Smooth muscle cell (in vitro differentiated cells): ENCODE data around the gene CCDC77. TPM values are rescaled to one million over a fixed set of nuclear protein-coding genes. Genes with fewer than 3 reads are reported as not detected.
A peak's percentile ranks its signal among the peaks of the same experiment; 100 is the strongest.

Source experiments
- DNase-seq: peaks from one replicate; lab custom pipeline; 2025; ENCODE audit not compliant: unreplicated experiment; lab: John Stamatoyannopoulos, UW
- H2AFZ ChIP-seq: fragments of 200-600 bp; sonication (generic); 2 replicates; pipeline ENCODE4 v1.6.0; 2016; ENCODE audit warnings: antibody characterized with exemption, low read depth, mild to moderate bottlenecking
- H3F3A ChIP-seq: fragments of 200-600 bp; sonication (generic); 2 replicates; pipeline ENCODE4 v1.6.0; 2017; ENCODE audit warnings: antibody characterized with exemption, low read depth
- H3K27ac ChIP-seq: fragments of 200-600 bp; sonication (generic); 2 replicates; pipeline ENCODE4 v1.5.1; 2016; ENCODE audit warnings: low read depth, mild to moderate bottlenecking
- H3K27me3 ChIP-seq: fragments of 200-600 bp; sonication (generic); 2 replicates; pipeline ENCODE4 v1.6.1; 2016; ENCODE audit warnings: low read depth, mild to moderate bottlenecking
- H3K36me3 ChIP-seq: fragments of 200-600 bp; sonication (generic); 2 replicates; pipeline ENCODE4 v1.5.1; 2016; ENCODE audit warnings: low read depth
- H3K4me1 ChIP-seq: fragments of 200-600 bp; sonication (generic); 2 replicates; pipeline ENCODE4 v1.5.1; 2016; ENCODE audit warnings: low read depth
- H3K4me2 ChIP-seq: fragments of 200-600 bp; sonication (generic); 2 replicates; pipeline ENCODE4 v1.6.0; 2016; ENCODE audit warnings: mild to moderate bottlenecking
- H3K4me3 ChIP-seq: fragments of 200-600 bp; sonication (generic); 2 replicates; pipeline ENCODE4 v1.5.1; 2016; ENCODE audit warnings: mild to moderate bottlenecking
- H3K79me2 ChIP-seq: fragments of 200-600 bp; sonication (generic); 2 replicates; pipeline ENCODE4 v1.6.0; 2016; ENCODE audit warnings: low read depth, mild to moderate bottlenecking
- H3K9ac ChIP-seq: fragments of 200-600 bp; sonication (generic); 2 replicates; pipeline ENCODE4 v1.6.0; 2016; ENCODE audit warnings: low read depth
- H3K9me3 ChIP-seq: fragments of 200-600 bp; sonication (generic); replicated peaks from 2 replicates; pipeline ENCODE4 v1.5.1; 2016; ENCODE audit warnings: low read depth
- H4K20me1 ChIP-seq: fragments of 200-600 bp; sonication (generic); 2 replicates; pipeline ENCODE4 v1.6.0; 2016; ENCODE audit warnings: low read depth
- CTCF ChIP-seq: fragments of 200-600 bp; sonication (generic); IDR thresholded peaks from 2 replicates; pipeline ENCODE4 v1.5.1; 2017; ENCODE audit warnings: borderline replicate concordance, mild to moderate bottlenecking, antibody characterized with exemption; ENCODE audit not compliant: insufficient read depth, poor library complexity, severe bottlenecking
- WGBS: methylation state at CpG from one replicate; pipeline ENCODE4 v1.1.7; 2016; ENCODE audit warnings: low lambda C conversion rate; 5-methylcytosine and 5-hydroxymethylcytosine counted together
- polyA plus RNA-seq: library from polyadenylated mRNA; unstranded; fragments of >200 nt; fragmentation: Nextera tagmentation; extraction: Ambion mirVana; gene quantifications from 2 replicates; pipeline ENCODE4 v1.2.1, GENCODE V29; 2016
- total RNA-seq: library from RNA; depleted of rRNA; stranded (reverse); fragments of >200 nt; gene quantifications from 2 replicates; pipeline ENCODE4 v1.2.3, GENCODE V29; 2014

Gene CCDC77
- total and polyA plus RNA-seq, 2 experiments from 2014 or later, result 7.8 to 13.9 TPM

DNA sequence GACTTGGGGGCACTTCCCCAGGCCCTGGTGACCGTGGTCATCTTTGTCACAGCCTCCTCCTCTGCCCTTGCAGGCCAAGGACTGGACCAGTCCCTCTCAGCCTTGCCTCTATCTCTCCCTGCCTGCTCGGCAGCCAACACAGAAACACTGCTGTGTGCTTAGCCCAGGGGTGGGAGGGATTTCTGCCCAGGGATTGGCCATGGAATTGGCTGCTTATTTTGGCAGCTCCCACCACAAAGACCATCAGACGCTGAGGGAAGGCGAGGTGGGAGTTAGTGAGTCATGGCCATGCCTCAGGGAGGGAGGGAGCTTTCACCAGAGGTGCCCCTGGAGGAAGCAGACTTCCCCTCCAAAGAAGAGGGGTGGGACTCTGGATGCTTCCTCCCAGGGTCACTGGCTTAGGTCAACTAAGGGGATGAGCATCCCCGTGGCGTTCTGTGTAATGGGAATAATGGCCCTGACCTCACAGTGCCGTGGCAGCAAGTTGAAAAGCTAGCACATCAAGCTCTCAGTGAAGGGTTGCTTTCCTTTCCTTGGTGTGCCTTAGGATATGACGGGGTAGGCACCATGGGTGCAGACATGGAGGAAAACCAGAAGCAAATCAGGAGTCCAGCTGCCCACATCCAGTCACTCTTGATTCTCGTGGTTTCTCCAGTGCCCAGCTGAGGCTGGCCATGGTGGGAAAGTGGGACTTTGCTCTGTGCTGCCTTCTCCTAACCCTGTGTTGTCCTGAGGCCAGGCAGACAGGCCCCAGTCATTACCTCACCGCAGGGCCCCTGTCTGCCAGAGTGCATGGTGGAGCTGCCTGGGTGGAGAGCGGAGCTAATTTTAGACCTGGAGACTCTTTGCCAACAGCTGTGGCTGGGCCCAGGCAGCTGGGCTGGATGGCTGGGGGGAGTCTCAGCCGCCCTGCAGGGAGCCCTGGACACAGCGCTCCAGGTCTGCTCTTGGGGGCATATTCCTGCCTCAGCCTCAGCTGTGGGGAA is 79.7 kb downstream of the CCDC77 start:
- DNase-seq, result peak; percentile 9
- Histone ChIP-seq H3K36me3 (no peaks in the 10 kb centered on the region), H3K4me3 (no peak overlapping the region), H3K9ac (peak overlapping the region; percentile 59), H3K4me2 (peak overlapping the region; percentile 23), H3K27ac (peak overlapping the region; percentile 90), H3K9me3 (no peaks in the 10 kb centered on the region), H4K20me1 (no peaks in the 10 kb centered on the region), H3K79me2 (no peaks in the 10 kb centered on the region), H3F3A (no peaks in the 10 kb centered on the region), H3K4me1 (no peaks in the 10 kb centered on the region), H2AFZ (no peak overlapping the region), H3K27me3 (no peaks in the 10 kb centered on the region)
- 50% methylated on average over 13 of the region's 13 CpGs for WGBS
- no peak for TF ChIP-seq CTCF

DNA sequence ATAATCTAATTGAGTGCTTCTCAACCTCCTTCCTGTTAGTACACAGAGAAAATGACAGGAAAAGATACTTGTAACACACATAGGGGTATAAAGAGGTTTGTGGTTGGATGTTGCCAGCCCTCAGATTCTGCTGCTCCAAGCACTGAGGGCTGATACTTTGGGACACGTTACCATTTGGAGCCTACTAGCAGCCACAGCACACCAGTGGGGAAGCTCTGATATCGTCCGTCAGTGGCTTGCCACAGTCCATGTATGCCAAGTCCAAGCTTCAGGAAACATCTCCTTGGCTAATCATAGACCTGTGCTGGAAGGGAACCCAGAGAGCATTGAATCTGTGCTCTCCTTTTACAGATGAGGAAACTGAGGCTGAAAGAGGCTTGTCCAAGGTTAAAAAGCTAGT is 80.6 kb downstream of the CCDC77 start:
- H3K9me3 ChIP-seq, result no peaks in the 10 kb centered on the region
- H3K36me3 ChIP-seq, result no peaks in the 10 kb centered on the region
- no peaks in the 10 kb centered on the region for H4K20me1 ChIP-seq
- H3K4me3 ChIP-seq, result no peak overlapping the region
- 70% methylated on average over 3 of the region's 3 CpGs for WGBS
- TF ChIP-seq CTCF, result no peak
- H2AFZ ChIP-seq, result no peak overlapping the region
- H3K4me1 ChIP-seq, result no peaks in the 10 kb centered on the region
- no peaks in the 10 kb centered on the region for H3F3A ChIP-seq
- H3K27me3 ChIP-seq, result no peaks in the 10 kb centered on the region
- DNase-seq, result no peak
- no peak overlapping the region for H3K9ac ChIP-seq
- H3K79me2 ChIP-seq, result no peaks in the 10 kb centered on the region
- peak overlapping the region; percentile 90 for H3K27ac ChIP-seq
- H3K4me2 ChIP-seq, result peak overlapping the region; percentile 23

GRCh38 chr12:484096-484495 is 82.7 kb downstream of the CCDC77 start:
- no peaks in the 10 kb centered on the region for H4K20me1 ChIP-seq
- H3K27ac ChIP-seq, result no peak overlapping the region
- no peak overlapping the region for H3K9ac ChIP-seq
- H3K4me1 ChIP-seq, result no peaks in the 10 kb centered on the region
- H3K27me3 ChIP-seq, result no peaks in the 10 kb centered on the region
- TF ChIP-seq CTCF, result no peak
- no peaks in the 10 kb centered on the region for H3K36me3 ChIP-seq
- no peak overlapping the region for H3K4me3 ChIP-seq
- H3K4me2 ChIP-seq, result no peak overlapping the region
- H3K79me2 ChIP-seq, result no peaks in the 10 kb centered on the region
- 85% methylated on average over 11 of the region's 11 CpGs for WGBS
- H2AFZ ChIP-seq, result no peak overlapping the region
- no peaks in the 10 kb centered on the region for H3F3A ChIP-seq
- DNase-seq, result no peak
- H3K9me3 ChIP-seq, result no peaks in the 10 kb centered on the region

- H3F3A ChIP-seq, result no peaks in the 10 kb centered on the region
- no peak overlapping the region for H2AFZ ChIP-seq
- H3K36me3 ChIP-seq, result peaks cover 7% of the 10 kb centered on the region
- H3K4me2 ChIP-seq, result no peak overlapping the region
- no peak overlapping the region for H3K4me3 ChIP-seq
- peaks cover 7% of the 10 kb centered on the region for H3K4me1 ChIP-seq
- H4K20me1 ChIP-seq, result no peaks in the 10 kb centered on the region
- DNase-seq, result no peak
- H3K9me3 ChIP-seq, result peaks cover 4% of the 10 kb centered on the region
- no peak overlapping the region for H3K27ac ChIP-seq
- TF ChIP-seq CTCF, result no peak
- H3K27me3 ChIP-seq, result no peaks in the 10 kb centered on the region
- H3K79me2 ChIP-seq, result no peaks in the 10 kb centered on the region
- no peak overlapping the region for H3K9ac ChIP-seq
These were observed 88.8 kb downstream of the CCDC77 start for GRCh38 chr12:490260-490659.
